ENCODE measurements around the gene BEST2.

Gene BEST2

GRCh38 chr19:12715929-12716328 is 35.7 kb upstream of the BEST2 start:
- Histone ChIP-seq H3K36me3 (ENCODE audit: insufficient read depth, low read length) (peaks cover 48% of the 10 kb centered on the region; the same call in 1 of the 2 replicates), H3K9me3 (ENCODE audit: insufficient read depth, low read depth, low read length) (no peaks in the 10 kb centered on the region), H3F3A (ENCODE audit: low read depth) (no peaks in the 10 kb centered on the region), H2AFZ (ENCODE audit: low read length) (no peak overlapping the region), H3K9me2 (replicated peaks; ENCODE audit: low read depth, low read length) (no peaks in the 10 kb centered on the region), H4K20me1 (ENCODE audit: insufficient read depth, low read length, poor library complexity, severe bottlenecking) (peaks cover 31% of the 10 kb centered on the region), H3K9ac (ENCODE audit: low read depth, low read length, poor library complexity, severe bottlenecking) (no peak overlapping the region), H3K4me2 (ENCODE audit: low read depth, low read length, poor library complexity, severe bottlenecking) (no peak overlapping the region), H3K4me3 (ENCODE audit: low read length, poor library complexity, severe bottlenecking) (no peak overlapping the region), H3K79me2 (ENCODE audit: insufficient read depth, low read length) (peaks cover 44% of the 10 kb centered on the region), H3K27me3 (ENCODE audit: insufficient read depth, low read length, poor library complexity, severe bottlenecking) (no peaks in the 10 kb centered on the region), H3K4me1 (ENCODE audit: insufficient read depth, low read length, poor library complexity, severe bottlenecking) (peaks cover 6% of the 10 kb centered on the region)
- TF ChIP-seq EZH2phosphoT487 (IDR thresholded peaks at IDR 0.05; ENCODE audit: borderline replicate concordance), result no peak
- TF ChIP-seq, protein P1, sequence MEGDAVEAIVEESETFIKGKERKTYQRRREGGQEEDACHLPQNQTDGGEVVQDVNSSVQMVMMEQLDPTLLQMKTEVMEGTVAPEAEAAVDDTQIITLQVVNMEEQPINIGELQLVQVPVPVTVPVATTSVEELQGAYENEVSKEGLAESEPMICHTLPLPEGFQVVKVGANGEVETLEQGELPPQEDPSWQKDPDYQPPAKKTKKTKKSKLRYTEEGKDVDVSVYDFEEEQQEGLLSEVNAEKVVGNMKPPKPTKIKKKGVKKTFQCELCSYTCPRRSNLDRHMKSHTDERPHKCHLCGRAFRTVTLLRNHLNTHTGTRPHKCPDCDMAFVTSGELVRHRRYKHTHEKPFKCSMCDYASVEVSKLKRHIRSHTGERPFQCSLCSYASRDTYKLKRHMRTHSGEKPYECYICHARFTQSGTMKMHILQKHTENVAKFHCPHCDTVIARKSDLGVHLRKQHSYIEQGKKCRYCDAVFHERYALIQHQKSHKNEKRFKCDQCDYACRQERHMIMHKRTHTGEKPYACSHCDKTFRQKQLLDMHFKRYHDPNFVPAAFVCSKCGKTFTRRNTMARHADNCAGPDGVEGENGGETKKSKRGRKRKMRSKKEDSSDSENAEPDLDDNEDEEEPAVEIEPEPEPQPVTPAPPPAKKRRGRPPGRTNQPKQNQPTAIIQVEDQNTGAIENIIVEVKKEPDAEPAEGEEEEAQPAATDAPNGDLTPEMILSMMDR (conservative IDR thresholded peaks at IDR 0.05; ENCODE audit: low read length), result no peak

- no peak overlapping the region for H2AFZ ChIP-seq (ENCODE audit: low read length)
- peak overlapping the region; percentile 97 for H3K4me2 ChIP-seq (ENCODE audit: low read depth, low read length, poor library complexity, severe bottlenecking)
- no peak for TF ChIP-seq EZH2phosphoT487 (IDR thresholded peaks at IDR 0.05; ENCODE audit: borderline replicate concordance)
- TF ChIP-seq, protein P1 (conservative IDR thresholded peaks at IDR 0.05; ENCODE audit: low read length), result no peak
- peaks cover 17% of the 10 kb centered on the region; the same call in 1 of the 2 replicates for H3K36me3 ChIP-seq (ENCODE audit: insufficient read depth, low read length)
- no peaks in the 10 kb centered on the region for H3K9me2 ChIP-seq (replicated peaks; ENCODE audit: low read depth, low read length)
- H3K79me2 ChIP-seq (ENCODE audit: insufficient read depth, low read length), result peaks cover 66% of the 10 kb centered on the region
- peaks cover 26% of the 10 kb centered on the region for H3K4me1 ChIP-seq (ENCODE audit: insufficient read depth, low read length, poor library complexity, severe bottlenecking)
- peak overlapping the region; percentile 99 for H3K9ac ChIP-seq (ENCODE audit: low read depth, low read length, poor library complexity, severe bottlenecking)
- H3K27me3 ChIP-seq (ENCODE audit: insufficient read depth, low read length, poor library complexity, severe bottlenecking), result no peaks in the 10 kb centered on the region
- H3K9me3 ChIP-seq (ENCODE audit: insufficient read depth, low read depth, low read length), result no peaks in the 10 kb centered on the region
- H3K4me3 ChIP-seq (ENCODE audit: low read length, poor library complexity, severe bottlenecking), result peak overlapping the region; percentile 94
- H3F3A ChIP-seq (ENCODE audit: low read depth), result no peaks in the 10 kb centered on the region
- peaks cover 41% of the 10 kb centered on the region for H4K20me1 ChIP-seq (ENCODE audit: insufficient read depth, low read length, poor library complexity, severe bottlenecking)
Observed at GRCh38 chr19:12720296-12720695, 31.3 kb upstream of the BEST2 start.

DNA sequence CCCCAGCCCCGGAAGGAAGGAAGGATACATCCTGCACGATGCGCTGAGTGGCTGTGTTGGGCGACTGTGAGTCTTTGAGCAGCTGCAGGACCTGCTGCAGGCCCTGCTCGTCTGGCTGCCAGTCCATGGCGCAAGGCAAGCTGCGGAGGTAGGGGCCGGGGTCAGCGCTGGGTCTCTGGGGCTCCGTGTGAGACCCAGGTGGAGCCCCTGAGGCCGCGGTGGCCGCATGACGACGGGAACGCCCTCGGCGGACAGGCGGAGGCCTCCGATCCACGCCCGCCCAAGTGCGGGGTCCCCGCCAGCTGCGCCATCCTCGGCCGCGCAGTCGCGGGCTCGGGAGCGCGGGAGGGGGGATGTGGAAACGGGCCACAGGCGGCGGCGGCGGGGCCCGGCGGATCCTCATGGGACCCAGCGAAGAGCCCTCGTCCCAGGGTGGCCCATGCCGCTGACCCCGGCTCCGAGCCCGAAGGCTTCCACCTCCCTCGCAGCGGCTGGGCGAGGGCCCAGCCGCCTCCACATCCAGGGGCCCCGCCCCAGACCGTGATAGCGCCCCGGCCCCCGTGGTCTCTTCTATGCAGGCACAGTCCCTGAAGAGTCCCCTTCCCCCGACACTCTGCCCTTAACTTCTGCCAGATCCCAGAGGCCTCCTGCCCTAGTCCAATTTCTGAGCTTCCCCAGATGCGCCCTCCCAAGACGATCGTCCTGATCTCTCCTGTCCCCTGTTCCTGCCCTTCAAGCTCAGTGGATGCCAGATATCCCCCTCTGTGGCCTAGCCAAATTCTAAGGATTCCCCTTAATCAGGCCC is 30.5 kb upstream of the BEST2 start:
- Histone ChIP-seq H3K9ac (ENCODE audit: low read depth, low read length, poor library complexity, severe bottlenecking) (peak overlapping the region; percentile 99), H4K20me1 (ENCODE audit: insufficient read depth, low read length, poor library complexity, severe bottlenecking) (peaks cover 41% of the 10 kb centered on the region), H3K27me3 (ENCODE audit: insufficient read depth, low read length, poor library complexity, severe bottlenecking) (no peaks in the 10 kb centered on the region), H3K9me3 (ENCODE audit: insufficient read depth, low read depth, low read length) (no peaks in the 10 kb centered on the region), H3K4me2 (ENCODE audit: low read depth, low read length, poor library complexity, severe bottlenecking) (peak overlapping the region; percentile 97), H3K79me2 (ENCODE audit: insufficient read depth, low read length) (peaks cover 66% of the 10 kb centered on the region), H3K4me1 (ENCODE audit: insufficient read depth, low read length, poor library complexity, severe bottlenecking) (peaks cover 26% of the 10 kb centered on the region), H3K36me3 (ENCODE audit: insufficient read depth, low read length) (peaks cover 10% of the 10 kb centered on the region; the same call in 1 of the 2 replicates), H3K4me3 (ENCODE audit: low read length, poor library complexity, severe bottlenecking) (peak overlapping the region; percentile 94), H3F3A (ENCODE audit: low read depth) (no peaks in the 10 kb centered on the region), H2AFZ (ENCODE audit: low read length) (no peak overlapping the region), H3K9me2 (replicated peaks; ENCODE audit: low read depth, low read length) (no peaks in the 10 kb centered on the region)
- TF ChIP-seq, protein P1 (conservative IDR thresholded peaks at IDR 0.05; ENCODE audit: low read length), result no peak
- TF ChIP-seq EZH2phosphoT487 (IDR thresholded peaks at IDR 0.05; ENCODE audit: borderline replicate concordance), result no peak

Data from Loucy (cell line).